Erythroblast (primary cell): ENCODE measurements around the gene PTPRN.
A peak's percentile ranks its signal among the peaks of the same experiment; 100 is the strongest.
"Not testable (repeated sequence)": the region's sequence is repeated elsewhere in the genome, so short reads cannot be mapped to it uniquely, and the experiment has no call there.

ENCODE experiments used
- DNase-seq, 2 experiments: peaks; one replicate each; lab custom pipeline; 2025; lab: John Stamatoyannopoulos, UW
- GATA1 ChIP-seq: IDR thresholded peaks from 2 replicates; pipeline ENCODE4 v1.6.1; 2011; ENCODE audit warnings: low read depth, mild to moderate bottlenecking, control low read depth, low read length, moderate library complexity
- POLR2A ChIP-seq: IDR thresholded peaks from 2 replicates; pipeline ENCODE4 v1.6.1; 2011; ENCODE audit warnings: mild to moderate bottlenecking, low read length

Gene PTPRN

GRCh38 chr2:219274361-219274921, 34.8 kb downstream of the PTPRN start:
- TF ChIP-seq POLR2A = no peak
- TF ChIP-seq GATA1 = no peak
- no peak for DNase-seq

- TF ChIP-seq POLR2A (no peak), GATA1 (no peak)
- DNase-seq = no peak
These were observed 35.3 kb downstream of the PTPRN start for GRCh38 chr2:219273937-219274336.

GRCh38 chr2:219272995-219273394, 36.2 kb downstream of the PTPRN start:
- TF ChIP-seq POLR2A (no peak), GATA1 (no peak)
- DNase-seq = peak in 1 of 2 experiments; percentile 52

- TF ChIP-seq POLR2A (no peak), GATA1 (no peak)
- no peak for DNase-seq
These were observed 36.8 kb downstream of the PTPRN start for GRCh38 chr2:219272356-219272755.

- no peak for DNase-seq
- no peak for TF ChIP-seq POLR2A
These were observed 38.2 kb downstream of the PTPRN start for GRCh38 chr2:219271021-219271420.

- no peak for DNase-seq
- TF ChIP-seq GATA1 (no peak), POLR2A (no peak)
These were observed 39.2 kb downstream of the PTPRN start for GRCh38 chr2:219270055-219270372.

GRCh38 chr2:219269362-219270054, 39.7 kb downstream of the PTPRN start:
- no peak for DNase-seq
- TF ChIP-seq POLR2A (no peak), GATA1 (no peak)

GRCh38 chr2:219268294-219268693, 40.9 kb downstream of the PTPRN start:
- no peak for TF ChIP-seq POLR2A
- DNase-seq = no peak

GRCh38 chr2:219266886-219267285, 42.3 kb downstream of the PTPRN start:
- TF ChIP-seq GATA1 (no peak), POLR2A (no peak)
- no peak for DNase-seq

GRCh38 chr2:219266232-219266631, 43.0 kb downstream of the PTPRN start:
- DNase-seq = no peak
- TF ChIP-seq POLR2A (no peak), GATA1 (no peak)

GRCh38 chr2:219261024-219261855, 48.0 kb downstream of the PTPRN start:
- no peak for DNase-seq
- TF ChIP-seq POLR2A (no peak), GATA1 (no peak)

GRCh38 chr2:219258942-219259341, 50.3 kb downstream of the PTPRN start:
- not testable (repeated sequence) for DNase-seq

- no peak for TF ChIP-seq GATA1
- no peak for TF ChIP-seq POLR2A
- DNase-seq = peak; percentile 26 to 67
These were observed 54.5 kb downstream of the PTPRN start for GRCh38 chr2:219254590-219255201.

- TF ChIP-seq POLR2A = peak; percentile 95
- no peak for TF ChIP-seq GATA1
- peak; percentile 87 to 93 for DNase-seq
These were observed 55.2 kb downstream of the PTPRN start, which contains the start of gene TUBA4A for GRCh38 chr2:219253753-219254589. Gene TUBA4A (minus strand): TSS chr2:219253918. CDS start chr2:219253858, 60 bp downstream.
